A549 (cell line): ENCODE measurements around the gene OPA1.

Experiments used
- CEBPB ChIP-seq, 2 experiments: fragments of >200 bp in 1 of 2; sonication (Bioruptor Twin) in 1 of 2; formaldehyde crosslinking in 1 of 2; IDR thresholded peaks; 2 replicates each; pipeline ENCODE4 v1.6.1; 2012 to 2016
- CHD4 ChIP-seq: fragments of 200-600 bp; sonication (generic); IDR thresholded peaks from 2 replicates; pipeline ENCODE4 v1.6.1; 2016; ENCODE audit warnings: antibody characterized with exemption, mild to moderate bottlenecking, borderline replicate concordance
- ESRRA ChIP-seq: fragments of 150-350 bp; IDR thresholded peaks from 2 replicates; pipeline ENCODE4 v1.6.1; 2014; ENCODE audit warnings: mild to moderate bottlenecking, low read length, borderline replicate concordance
- HOXB5 ChIP-seq: fragments of 250-450 bp; sonication (Bioruptor Pico); IDR thresholded peaks from 2 replicates; pipeline ENCODE4 v1.5.0; 2020; ENCODE audit warnings: mild to moderate bottlenecking, moderate library complexity
- KDM1A ChIP-seq: fragments of 200-600 bp; sonication (generic); IDR thresholded peaks from 2 replicates; pipeline ENCODE4 v1.6.1; 2016; ENCODE audit warnings: low read depth, mild to moderate bottlenecking
- POLR2A ChIP-seq: IDR thresholded peaks from 2 replicates; pipeline ENCODE4 v1.6.1; 2012; ENCODE audit warnings: mild to moderate bottlenecking, low read length
- RAD21 ChIP-seq, 2 experiments: fragments of >200 bp in 1 of 2; sonication (Bioruptor Twin) in 1 of 2; formaldehyde crosslinking in 1 of 2; IDR thresholded peaks in 1 of 2; conservative IDR thresholded peaks in 1 of 2; 2 replicates in 1 of 2; 3 replicates in 1 of 2; pipeline ENCODE4 v1.6.1; 2012 to 2018; ENCODE audit warnings: inconsistent platforms in 1 of 2
- RFX5 ChIP-seq: fragments of 450-650 bp; IDR thresholded peaks from 2 replicates; pipeline ENCODE4 v1.7.1; 2014; ENCODE audit warnings: antibody characterized with exemption, mild to moderate bottlenecking, moderate library complexity
- SMC3 ChIP-seq: fragments of >200 bp; sonication (Bioruptor Twin); formaldehyde crosslinking; IDR thresholded peaks from 3 replicates; pipeline ENCODE4 v1.6.1; 2018; ENCODE audit warnings: inconsistent platforms
- TF ChIP-seq, protein P1 (sequence below): fragments of >200 bp; sonication (Bioruptor Twin); formaldehyde crosslinking; IDR thresholded peaks from 3 replicates; pipeline ENCODE4 v1.5.1; 2016

- TF ChIP-seq, protein P1, sequence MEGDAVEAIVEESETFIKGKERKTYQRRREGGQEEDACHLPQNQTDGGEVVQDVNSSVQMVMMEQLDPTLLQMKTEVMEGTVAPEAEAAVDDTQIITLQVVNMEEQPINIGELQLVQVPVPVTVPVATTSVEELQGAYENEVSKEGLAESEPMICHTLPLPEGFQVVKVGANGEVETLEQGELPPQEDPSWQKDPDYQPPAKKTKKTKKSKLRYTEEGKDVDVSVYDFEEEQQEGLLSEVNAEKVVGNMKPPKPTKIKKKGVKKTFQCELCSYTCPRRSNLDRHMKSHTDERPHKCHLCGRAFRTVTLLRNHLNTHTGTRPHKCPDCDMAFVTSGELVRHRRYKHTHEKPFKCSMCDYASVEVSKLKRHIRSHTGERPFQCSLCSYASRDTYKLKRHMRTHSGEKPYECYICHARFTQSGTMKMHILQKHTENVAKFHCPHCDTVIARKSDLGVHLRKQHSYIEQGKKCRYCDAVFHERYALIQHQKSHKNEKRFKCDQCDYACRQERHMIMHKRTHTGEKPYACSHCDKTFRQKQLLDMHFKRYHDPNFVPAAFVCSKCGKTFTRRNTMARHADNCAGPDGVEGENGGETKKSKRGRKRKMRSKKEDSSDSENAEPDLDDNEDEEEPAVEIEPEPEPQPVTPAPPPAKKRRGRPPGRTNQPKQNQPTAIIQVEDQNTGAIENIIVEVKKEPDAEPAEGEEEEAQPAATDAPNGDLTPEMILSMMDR, result no peak
- TF ChIP-seq SMC3 (no peak), CEBPB (IDR thresholded peaks at IDR 0.05) (no peak), POLR2A (no peak), KDM1A (no peak), RFX5 (no peak), RAD21 (conservative IDR thresholded peaks at IDR 0.05 in 1 of 2, IDR thresholded peaks at IDR 0.05 in 1 of 2) (no peak), CHD4 (no peak), ESRRA (no peak), HOXB5 (CRISPR knock-in tag) (no peak)
Observed at GRCh38 chr3:193614430-193614829, 21.4 kb downstream of the OPA1 start.
